Measurements from ENCODE around the gene PSMA3. TPM values are rescaled to one million over a fixed set of nuclear protein-coding genes. Genes with fewer than 3 reads are reported as not detected.

The PSMA3 gene
- total and polyA plus RNA-seq, 2 of the 8 experiments (the other 6 are each of a cell fraction or from before 2014, with no cell fraction given) = 285 to 507 TPM

- TF ChIP-seq POLR2AphosphoS5 (IDR thresholded peaks at IDR 0.05; ENCODE audit: low read depth, low read length) (no peak), TAF1 (IDR thresholded peaks at IDR 0.05; ENCODE audit: low read depth, low read length) (no peak), RNF2 (IDR thresholded peaks at IDR 0.05; ENCODE audit: borderline replicate concordance, low read depth, low read length, missing control alignments, poor library complexity, severe bottlenecking) (no peak), SRF (IDR thresholded peaks at IDR 0.05; ENCODE audit: low read depth, low read length) (no peak)
Observed at GRCh38 chr14:58213176-58213575, 31.5 kb upstream of the PSMA3 start (continued).
